ENCODE data around the gene DYTN.
"Not testable (repeated sequence)": the region's sequence is repeated elsewhere in the genome, so short reads cannot be mapped to it uniquely, and the experiment has no call there.

Gene DYTN

GRCh38 chr2:206727287-206727686 is 9.1 kb upstream of the DYTN start:
- Histone ChIP-seq H3K36me3 (ENCODE audit: insufficient read depth, low read length) (no peaks in the 10 kb centered on the region), H3K9me3 (ENCODE audit: low read length) (no peaks in the 10 kb centered on the region), H3K27ac (ENCODE audit: low read depth, low read length) (no peak overlapping the region), H3K4me3 (ENCODE audit: low read depth in 1 of 2, low read length in 2 of 2) (no peak overlapping the region), H3K4me1 (ENCODE audit: insufficient read depth, low read length) (no peaks in the 10 kb centered on the region), H3K9ac (ENCODE audit: low read length) (no peak overlapping the region), H3K27me3 (ENCODE audit: control insufficient read depth in 1 of 2, insufficient read depth in 2 of 2, low read length in 2 of 2) (no peaks in the 10 kb centered on the region)

GRCh38 chr2:206723288-206723687 is 5.1 kb upstream of the DYTN start:
- Histone ChIP-seq H3K9ac (ENCODE audit: low read length) (no peak overlapping the region), H3K27me3 (ENCODE audit: control insufficient read depth in 1 of 2, insufficient read depth in 2 of 2, low read length in 2 of 2) (no peaks in the 10 kb centered on the region), H3K36me3 (ENCODE audit: insufficient read depth, low read length) (no peaks in the 10 kb centered on the region), H3K4me1 (ENCODE audit: insufficient read depth, low read length) (no peaks in the 10 kb centered on the region), H3K4me3 (ENCODE audit: low read depth in 1 of 2, low read length in 2 of 2) (no peak overlapping the region), H3K9me3 (ENCODE audit: low read length) (no peaks in the 10 kb centered on the region), H3K27ac (ENCODE audit: low read depth, low read length) (no peak overlapping the region)

- Histone ChIP-seq H3K27ac (ENCODE audit: low read depth, low read length) (no peak overlapping the region), H3K36me3 (ENCODE audit: insufficient read depth, low read length) (no peaks in the 10 kb centered on the region), H3K4me3 (ENCODE audit: low read depth in 1 of 2, low read length in 2 of 2) (no peak overlapping the region), H3K4me1 (ENCODE audit: insufficient read depth, low read length) (no peaks in the 10 kb centered on the region), H3K9me3 (ENCODE audit: low read length) (no peaks in the 10 kb centered on the region), H3K27me3 (ENCODE audit: control insufficient read depth in 1 of 2, insufficient read depth in 2 of 2, low read length in 2 of 2) (no peaks in the 10 kb centered on the region), H3K9ac (ENCODE audit: low read length) (no peak overlapping the region)
These were observed 3.2 kb upstream of the DYTN start for GRCh38 chr2:206721256-206721920.

- Histone ChIP-seq H3K4me3 (ENCODE audit: low read depth in 1 of 2, low read length in 2 of 2) (no peak overlapping the region), H3K4me1 (ENCODE audit: insufficient read depth, low read length) (no peaks in the 10 kb centered on the region), H3K9me3 (ENCODE audit: low read length) (no peaks in the 10 kb centered on the region), H3K36me3 (ENCODE audit: insufficient read depth, low read length) (no peaks in the 10 kb centered on the region), H3K9ac (ENCODE audit: low read length) (no peak overlapping the region), H3K27me3 (ENCODE audit: control insufficient read depth in 1 of 2, insufficient read depth in 2 of 2, low read length in 2 of 2) (no peaks in the 10 kb centered on the region), H3K27ac (ENCODE audit: low read depth, low read length) (no peak overlapping the region)
These were observed 1.6 kb downstream of the DYTN start for GRCh38 chr2:206716623-206717022.

- H3K27me3 ChIP-seq (ENCODE audit: control insufficient read depth in 1 of 2, insufficient read depth in 2 of 2, low read length in 2 of 2); H3K9me3 ChIP-seq (ENCODE audit: low read length); H3K4me1 ChIP-seq (ENCODE audit: insufficient read depth, low read length); H3K9ac ChIP-seq (ENCODE audit: low read length); H3K4me3 ChIP-seq (ENCODE audit: low read depth in 1 of 2, low read length in 2 of 2); H3K36me3 ChIP-seq (ENCODE audit: insufficient read depth, low read length); H3K27ac ChIP-seq (ENCODE audit: low read depth, low read length): not testable (repeated sequence)
These were observed 3.0 kb downstream of the DYTN start for GRCh38 chr2:206715183-206715582.

- Histone ChIP-seq H3K4me3 (ENCODE audit: low read depth in 1 of 2, low read length in 2 of 2) (no peak overlapping the region), H3K36me3 (ENCODE audit: insufficient read depth, low read length) (no peaks in the 10 kb centered on the region), H3K27ac (ENCODE audit: low read depth, low read length) (no peak overlapping the region), H3K4me1 (ENCODE audit: insufficient read depth, low read length) (no peaks in the 10 kb centered on the region), H3K9me3 (ENCODE audit: low read length) (no peaks in the 10 kb centered on the region), H3K27me3 (ENCODE audit: control insufficient read depth in 1 of 2, insufficient read depth in 2 of 2, low read length in 2 of 2) (no peaks in the 10 kb centered on the region), H3K9ac (ENCODE audit: low read length) (no peak overlapping the region)
These were observed 4.5 kb downstream of the DYTN start for GRCh38 chr2:206713746-206714145.

GRCh38 chr2:206708286-206708685 is 9.9 kb downstream of the DYTN start:
- Histone ChIP-seq H3K36me3 (ENCODE audit: insufficient read depth, low read length) (no peaks in the 10 kb centered on the region), H3K27me3 (ENCODE audit: control insufficient read depth in 1 of 2, insufficient read depth in 2 of 2, low read length in 2 of 2) (no peaks in the 10 kb centered on the region), H3K4me1 (ENCODE audit: insufficient read depth, low read length) (no peaks in the 10 kb centered on the region), H3K27ac (ENCODE audit: low read depth, low read length) (no peak overlapping the region), H3K9me3 (ENCODE audit: low read length) (no peaks in the 10 kb centered on the region), H3K9ac (ENCODE audit: low read length) (no peak overlapping the region), H3K4me3 (ENCODE audit: low read depth in 1 of 2, low read length in 2 of 2) (no peak overlapping the region)

- Histone ChIP-seq H3K4me3 (ENCODE audit: low read depth in 1 of 2, low read length in 2 of 2) (no peak overlapping the region), H3K9ac (ENCODE audit: low read length) (no peak overlapping the region)
These were observed 11.0 kb downstream of the DYTN start for GRCh38 chr2:206707164-206707701.

GRCh38 chr2:206701952-206702605 is 16.1 kb downstream of the DYTN start:
- Histone ChIP-seq H3K27me3 (ENCODE audit: control insufficient read depth in 1 of 2, insufficient read depth in 2 of 2, low read length in 2 of 2) (no peaks in the 10 kb centered on the region), H3K9ac (ENCODE audit: low read length) (no peak overlapping the region), H3K4me3 (ENCODE audit: low read depth in 1 of 2, low read length in 2 of 2) (no peak overlapping the region), H3K9me3 (ENCODE audit: low read length) (no peaks in the 10 kb centered on the region), H3K36me3 (ENCODE audit: insufficient read depth, low read length) (no peaks in the 10 kb centered on the region), H3K27ac (ENCODE audit: low read depth, low read length) (no peak overlapping the region), H3K4me1 (ENCODE audit: insufficient read depth, low read length) (no peaks in the 10 kb centered on the region)

More at GRCh38 chr2:206707164-206707701, 11.0 kb downstream of the DYTN start:
- Histone ChIP-seq H3K9me3 (ENCODE audit: low read length) (no peaks in the 10 kb centered on the region), H3K27me3 (ENCODE audit: control insufficient read depth in 1 of 2, insufficient read depth in 2 of 2, low read length in 2 of 2) (no peaks in the 10 kb centered on the region), H3K27ac (ENCODE audit: low read depth, low read length) (no peak overlapping the region), H3K36me3 (ENCODE audit: insufficient read depth, low read length) (no peaks in the 10 kb centered on the region), H3K4me1 (ENCODE audit: insufficient read depth, low read length) (no peaks in the 10 kb centered on the region)

GRCh38 chr2:206700156-206700555 is 18.0 kb downstream of the DYTN start:
- Histone ChIP-seq H3K4me3 (ENCODE audit: low read depth in 1 of 2, low read length in 2 of 2) (no peak overlapping the region), H3K36me3 (ENCODE audit: insufficient read depth, low read length) (no peaks in the 10 kb centered on the region), H3K9me3 (ENCODE audit: low read length) (no peaks in the 10 kb centered on the region), H3K27me3 (ENCODE audit: control insufficient read depth in 1 of 2, insufficient read depth in 2 of 2, low read length in 2 of 2) (no peaks in the 10 kb centered on the region), H3K9ac (ENCODE audit: low read length) (no peak overlapping the region), H3K4me1 (ENCODE audit: insufficient read depth, low read length) (no peaks in the 10 kb centered on the region), H3K27ac (ENCODE audit: low read depth, low read length) (no peak overlapping the region)

GRCh38 chr2:206698811-206699210 is 19.4 kb downstream of the DYTN start:
- Histone ChIP-seq H3K9me3 (ENCODE audit: low read length) (no peaks in the 10 kb centered on the region), H3K9ac (ENCODE audit: low read length) (no peak overlapping the region), H3K27ac (ENCODE audit: low read depth, low read length) (no peak overlapping the region), H3K36me3 (ENCODE audit: insufficient read depth, low read length) (no peaks in the 10 kb centered on the region), H3K4me1 (ENCODE audit: insufficient read depth, low read length) (no peaks in the 10 kb centered on the region), H3K4me3 (ENCODE audit: low read depth in 1 of 2, low read length in 2 of 2) (no peak overlapping the region), H3K27me3 (ENCODE audit: control insufficient read depth in 1 of 2, insufficient read depth in 2 of 2, low read length in 2 of 2) (no peaks in the 10 kb centered on the region)

- Histone ChIP-seq H3K36me3 (ENCODE audit: insufficient read depth, low read length) (no peaks in the 10 kb centered on the region), H3K4me1 (ENCODE audit: insufficient read depth, low read length) (no peaks in the 10 kb centered on the region), H3K9ac (ENCODE audit: low read length) (no peak overlapping the region), H3K4me3 (ENCODE audit: low read depth in 1 of 2, low read length in 2 of 2) (no peak overlapping the region), H3K27ac (ENCODE audit: low read depth, low read length) (no peak overlapping the region), H3K9me3 (ENCODE audit: low read length) (no peaks in the 10 kb centered on the region), H3K27me3 (ENCODE audit: control insufficient read depth in 1 of 2, insufficient read depth in 2 of 2, low read length in 2 of 2) (no peaks in the 10 kb centered on the region)
These were observed 21.3 kb downstream of the DYTN start for GRCh38 chr2:206696910-206697309.
